HCT116 (cell line): ENCODE measurements around the gene SDK2.

ENCODE experiments used
- CTCF ChIP-seq, 3 experiments: fragments of 200-600 bp in 1 of 3; sonication (generic) in 1 of 3; IDR thresholded peaks in 2 of 3; conservative IDR thresholded peaks in 1 of 3; 2 replicates each; pipeline ENCODE4 v1.5.1; 2012 to 2017; ENCODE audit warnings: low read depth in 2 of 3, low read length in 2 of 3, antibody characterized with exemption in 1 of 3, borderline replicate concordance in 1 of 3, control low read depth in 1 of 3, mild to moderate bottlenecking in 1 of 3, mixed read lengths in 1 of 3, mixed run types in 1 of 3, moderate library complexity in 1 of 3; ENCODE audit not compliant: insufficient read depth in 1 of 3
- POLR2A ChIP-seq: IDR thresholded peaks from 2 replicates; pipeline ENCODE4 v1.7.0; 2011; ENCODE audit warnings: borderline replicate concordance; ENCODE audit not compliant: insufficient read depth, insufficient read length; ENCODE audit errors: extremely low read depth
- POLR2AphosphoS5 ChIP-seq: IDR thresholded peaks from 2 replicates; pipeline ENCODE4 v1.6.1; 2011; ENCODE audit warnings: mild to moderate bottlenecking, low read depth, low read length, moderate library complexity
- RAD21 ChIP-seq: IDR thresholded peaks from 2 replicates; pipeline ENCODE4 v1.6.1; 2012; ENCODE audit warnings: low read depth, mild to moderate bottlenecking
- SP1 ChIP-seq: IDR thresholded peaks from 2 replicates; pipeline ENCODE4 v1.6.1; 2012; ENCODE audit warnings: low read depth
- SRF ChIP-seq: IDR thresholded peaks from 2 replicates; pipeline ENCODE4 v1.6.1; 2012; ENCODE audit warnings: low read depth
- TCF7L2 ChIP-seq: IDR thresholded peaks from 2 replicates; pipeline ENCODE4 v1.7.0; 2011; ENCODE audit warnings: borderline replicate concordance, inconsistent platforms; ENCODE audit not compliant: insufficient read depth, insufficient read length; ENCODE audit errors: extremely low read depth
- ZBTB33 ChIP-seq: IDR thresholded peaks from 2 replicates; pipeline ENCODE4 v1.6.1; 2011; ENCODE audit warnings: mild to moderate bottlenecking, low read length, moderate library complexity; ENCODE audit not compliant: insufficient replicate concordance; ENCODE audit errors: extremely low read depth
- ZFX ChIP-seq: fragments of 450-650 bp; IDR thresholded peaks from 2 replicates; pipeline ENCODE4 v1.6.1; 2017
- TF ChIP-seq, protein P1 (sequence below): IDR thresholded peaks from 2 replicates; pipeline ENCODE4 v1.6.1; 2012

GRCh38 chr17:73642659-73643000 lies 1.6 kb downstream of the SDK2 start:
- no peak for TF ChIP-seq POLR2A
- no peak for TF ChIP-seq RAD21
- TF ChIP-seq CTCF (IDR thresholded peaks at IDR 0.05 in 2 of 3, conservative IDR thresholded peaks at IDR 0.05 in 1 of 3; ENCODE audit: borderline replicate concordance in 1 of 3, insufficient read depth in 1 of 3, low read depth in 2 of 3, low read length in 2 of 3), result no peak
- no peak for TF ChIP-seq SRF
- no peak for TF ChIP-seq ZBTB33
- no peak for TF ChIP-seq TCF7L2
- TF ChIP-seq, protein P1, sequence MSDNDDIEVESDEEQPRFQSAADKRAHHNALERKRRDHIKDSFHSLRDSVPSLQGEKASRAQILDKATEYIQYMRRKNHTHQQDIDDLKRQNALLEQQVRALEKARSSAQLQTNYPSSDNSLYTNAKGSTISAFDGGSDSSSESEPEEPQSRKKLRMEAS, result no peak
- no peak for TF ChIP-seq POLR2AphosphoS5
- TF ChIP-seq ZFX, result no peak
- no peak for TF ChIP-seq SP1
